ENCODE data around the gene CDA.

CDA gene

DNA sequence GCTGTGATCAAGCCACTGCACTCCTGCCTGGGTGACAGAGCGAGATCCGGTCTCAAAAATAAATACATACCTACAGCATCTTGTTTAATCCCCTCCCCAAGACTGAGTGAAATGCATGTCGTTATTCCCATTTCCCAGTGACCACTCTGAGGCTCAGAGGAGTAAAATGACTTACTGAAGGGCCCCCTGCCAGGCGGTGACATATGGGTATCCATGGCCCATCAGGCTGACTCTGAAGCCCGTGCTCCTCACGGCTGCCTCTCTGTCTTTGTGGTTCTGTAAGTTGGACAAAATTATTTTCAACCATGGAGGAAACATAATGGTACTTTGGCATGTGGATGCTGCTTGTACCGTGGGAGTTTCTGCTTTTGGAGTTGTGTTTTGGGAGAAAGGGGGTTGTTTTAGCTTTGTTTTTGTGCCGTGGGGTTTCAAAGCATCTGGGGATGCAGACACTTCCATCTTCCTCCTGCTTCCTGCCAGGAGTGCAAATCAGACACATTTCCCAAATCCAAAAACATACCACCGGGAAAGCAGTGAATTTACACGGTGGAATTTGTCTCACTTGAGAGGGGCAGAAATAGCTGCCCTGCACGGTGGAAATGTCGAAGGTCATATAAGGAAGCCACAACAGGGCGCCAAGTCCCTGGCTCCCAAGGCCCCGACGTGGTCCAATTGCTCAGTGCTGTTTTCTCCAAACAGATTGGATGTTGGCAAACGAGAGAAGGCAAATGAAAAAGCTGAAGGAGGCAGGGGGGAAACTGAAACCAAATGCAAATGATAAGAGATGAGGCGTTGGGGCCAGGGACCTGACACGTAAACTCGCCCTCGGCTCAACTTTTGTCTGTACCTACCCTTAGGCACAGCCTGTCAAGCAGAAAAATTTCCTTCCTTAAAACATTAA is 27.3 kb downstream of the CDA start:
- no peak for DNase-seq (ENCODE audit: low spot score)

DNA sequence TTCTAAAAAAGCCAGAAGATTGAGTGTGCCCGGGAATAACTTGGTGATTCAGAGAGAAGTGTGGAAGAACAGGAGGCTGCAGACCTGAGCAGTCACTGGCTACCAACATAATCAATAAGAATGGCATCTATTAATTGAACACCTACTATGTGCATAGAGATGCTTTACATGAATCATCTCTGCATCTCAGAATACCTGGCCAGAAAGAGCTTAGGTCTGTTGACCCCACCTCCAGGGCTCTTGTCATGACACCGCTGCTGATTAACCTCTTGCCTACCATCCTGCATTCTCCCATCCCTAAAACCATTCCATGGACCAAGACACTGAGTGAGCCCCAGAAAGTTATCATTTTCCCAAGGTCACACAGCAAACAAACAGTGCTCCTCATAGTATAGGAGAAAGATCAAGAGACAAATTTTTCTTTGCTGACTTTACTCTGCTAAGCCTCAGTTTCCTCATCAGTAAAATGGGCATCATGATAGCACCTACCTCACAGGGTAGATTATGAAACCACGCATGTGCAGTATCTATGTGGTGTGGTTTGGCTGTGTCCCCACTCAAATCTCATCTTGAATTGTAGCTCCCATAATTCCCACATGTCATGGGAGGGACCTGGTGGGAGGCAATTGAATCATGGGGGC is 28.1 kb downstream of the CDA start:
- DNase-seq (ENCODE audit: low spot score): no peak

DNA sequence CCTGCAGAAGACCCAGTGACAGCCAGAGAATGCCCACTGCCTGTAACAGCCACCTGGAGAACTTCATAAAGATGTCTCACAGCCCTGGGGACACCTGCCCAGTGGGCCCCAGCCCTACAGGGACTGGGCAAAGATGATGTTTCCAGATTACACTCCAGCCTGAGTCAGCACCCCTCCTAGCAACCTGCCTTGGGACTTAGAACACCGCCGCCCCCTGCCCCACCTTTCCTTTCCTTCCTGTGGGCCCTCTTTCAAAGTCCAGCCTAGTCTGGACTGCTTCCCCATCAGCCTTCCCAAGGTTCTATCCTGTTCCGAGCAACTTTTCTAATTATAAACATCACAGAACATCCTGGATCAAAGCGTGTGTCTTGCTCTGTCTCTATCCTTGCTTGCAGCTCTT is 29.7 kb downstream of the CDA start:
- DNase-seq (ENCODE audit: low spot score): no peak

DNA sequence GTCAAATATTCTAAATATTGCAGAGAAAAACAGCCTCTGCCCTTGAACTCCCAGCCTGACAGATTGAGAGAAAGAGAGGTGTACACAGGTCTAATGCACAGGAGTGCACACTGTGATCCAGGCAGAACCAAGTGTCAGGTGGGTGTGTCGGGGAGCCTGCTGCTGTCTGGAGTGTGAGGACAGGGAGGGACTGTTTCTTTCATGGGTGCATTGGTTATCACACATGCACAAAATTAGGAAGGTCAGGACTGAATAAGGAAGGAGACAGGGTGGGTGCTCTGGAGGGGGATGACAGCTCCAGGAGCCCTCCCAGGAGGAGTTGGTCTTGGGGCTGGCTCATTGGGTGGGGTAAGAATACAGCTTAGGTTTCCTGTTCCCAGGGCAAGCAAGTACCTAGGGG is 31.1 kb downstream of the CDA start:
- no peak for DNase-seq (ENCODE audit: low spot score)

DNA sequence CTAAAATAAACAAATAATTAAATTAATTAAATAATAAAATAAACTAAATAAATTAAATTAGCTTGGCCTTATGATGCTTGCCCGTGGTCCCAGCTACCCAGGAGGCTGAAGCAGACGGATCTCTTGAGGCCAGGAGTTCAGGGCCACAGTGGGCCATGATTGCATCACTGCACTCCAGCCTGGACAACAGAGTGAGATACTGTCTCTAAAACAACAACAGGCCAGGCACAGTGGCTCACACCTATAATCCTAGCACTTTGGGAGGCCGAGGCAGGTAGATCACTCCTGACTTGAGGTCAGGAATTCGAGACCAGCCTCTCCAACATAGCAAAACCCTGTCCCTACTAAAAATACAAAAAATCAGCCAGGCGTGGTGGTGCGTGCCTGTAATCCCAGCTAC is 32.1 kb downstream of the CDA start:
- no peak for DNase-seq (ENCODE audit: low spot score)

DNA sequence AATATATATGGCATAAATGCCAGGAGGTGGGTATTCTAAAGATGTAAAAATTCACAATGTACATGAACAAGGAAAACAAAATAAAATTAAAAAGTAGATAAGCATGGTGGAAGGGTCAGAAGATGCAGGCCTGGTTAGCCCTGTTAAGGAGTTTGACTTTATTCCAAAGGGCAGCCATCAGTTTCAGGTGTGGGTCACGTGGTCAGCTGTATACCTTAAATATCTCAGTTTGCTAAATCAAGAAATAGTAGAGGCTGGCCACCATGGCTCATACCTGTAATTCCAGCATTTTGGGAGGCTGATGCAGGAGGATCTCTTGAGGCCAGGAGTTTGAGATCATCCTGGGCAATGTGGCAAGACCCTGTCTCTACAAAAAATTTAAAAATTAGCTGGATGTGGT is 35.8 kb downstream of the CDA start:
- no peak for DNase-seq (ENCODE audit: low spot score)

DNA sequence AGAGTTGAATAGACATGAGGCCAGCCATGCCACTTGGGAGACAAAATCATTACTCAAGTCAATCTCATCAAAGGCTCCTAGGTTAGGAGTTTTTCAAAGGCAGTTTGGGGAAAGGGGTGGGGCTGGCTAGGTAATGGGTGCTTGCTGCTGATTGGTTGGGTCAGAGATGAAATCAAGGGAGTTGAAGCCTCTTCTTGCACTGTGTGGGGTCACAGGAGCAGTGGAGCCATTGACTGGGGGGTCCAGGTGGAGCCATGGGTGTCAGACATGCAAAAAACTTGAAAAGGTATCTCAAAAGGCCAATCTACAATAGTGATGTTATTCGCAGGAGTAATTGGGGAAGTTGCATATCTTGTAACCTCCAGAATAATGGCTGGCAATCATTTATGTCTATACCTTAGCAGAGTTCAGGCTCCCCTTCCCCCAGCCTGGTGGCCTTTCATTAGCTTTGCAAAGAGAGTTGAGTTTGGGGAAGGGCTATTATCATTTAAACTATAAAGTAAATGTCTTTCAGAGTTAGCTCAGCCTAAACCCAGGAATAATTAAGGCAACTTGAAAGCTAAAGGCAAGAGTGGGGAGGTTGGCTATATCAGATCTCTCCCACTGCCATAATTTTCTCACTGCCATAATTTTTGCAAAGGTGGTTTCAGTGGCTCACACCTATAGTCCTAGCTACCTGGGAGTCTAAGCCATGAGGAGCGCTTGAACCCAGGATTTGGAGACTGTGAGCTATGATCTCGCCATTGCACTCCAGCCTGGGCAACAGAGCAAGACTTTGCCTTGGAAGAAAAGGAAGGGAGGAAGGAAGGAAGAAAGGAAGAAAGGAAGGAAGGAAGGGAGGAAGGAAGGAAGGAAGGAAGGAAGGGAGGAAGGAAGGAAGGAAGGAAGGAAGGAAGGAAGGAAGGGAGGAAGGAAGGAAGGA is 36.5 kb downstream of the CDA start:
- no peak for DNase-seq (ENCODE audit: low spot score)

DNA sequence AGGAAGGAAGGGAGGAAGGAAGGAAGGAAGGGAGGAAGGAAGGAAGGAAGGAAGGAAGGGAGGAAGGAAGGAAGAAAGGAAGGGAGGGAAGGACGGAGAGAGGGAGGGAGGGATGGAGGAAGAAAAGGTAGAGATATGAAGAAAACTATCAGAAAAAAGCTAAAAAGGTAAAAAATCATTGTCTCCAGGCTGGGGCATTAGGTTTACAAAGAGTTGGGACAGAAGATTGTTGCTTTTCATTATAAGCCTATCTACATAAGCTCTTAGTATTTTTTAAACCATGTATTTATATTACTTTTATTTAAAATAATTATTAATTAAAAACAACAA is 37.2 kb downstream of the CDA start:
- no peak for DNase-seq (ENCODE audit: low spot score)

DNA sequence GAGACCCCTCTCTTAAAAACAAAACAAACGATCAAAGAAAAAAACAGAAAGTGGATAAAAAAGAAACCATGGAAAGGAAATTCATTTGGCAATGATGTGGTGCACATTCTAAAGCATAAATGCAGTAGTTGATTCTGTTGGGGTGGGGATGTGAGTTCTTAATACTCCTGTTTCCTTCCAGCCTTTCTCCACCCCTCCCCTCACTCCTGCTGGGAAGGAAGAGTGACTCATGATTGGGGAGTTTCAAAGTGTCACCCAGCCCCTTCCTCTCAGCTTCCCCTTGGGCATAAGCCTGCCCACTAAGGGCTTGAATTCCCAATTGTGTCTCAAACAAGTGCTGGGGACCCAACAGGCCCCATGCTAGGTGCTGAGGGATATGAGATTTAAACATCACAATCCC is 37.6 kb downstream of the CDA start:
- DNase-seq (ENCODE audit: low spot score): no peak

DNA sequence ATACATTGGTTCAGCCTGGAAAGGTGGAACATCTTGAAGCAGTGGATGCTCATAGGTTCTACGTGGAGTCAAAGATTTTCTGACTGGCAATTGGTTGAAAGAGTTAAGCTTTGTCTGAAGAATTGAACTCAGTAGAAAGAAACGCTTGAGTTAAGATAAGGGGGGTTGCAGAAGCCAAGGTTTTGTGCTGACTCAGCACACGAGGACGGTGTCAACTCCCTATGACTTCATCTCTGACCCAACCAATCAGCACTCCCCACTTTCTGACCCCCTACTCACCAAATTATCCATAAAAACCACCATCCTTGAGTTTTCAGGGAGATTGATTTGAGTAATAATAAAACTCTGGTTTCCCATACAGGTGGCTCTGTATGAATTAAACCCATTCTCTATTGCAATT is 41.8 kb downstream of the CDA start:
- DNase-seq (ENCODE audit: low spot score): no peak

DNA sequence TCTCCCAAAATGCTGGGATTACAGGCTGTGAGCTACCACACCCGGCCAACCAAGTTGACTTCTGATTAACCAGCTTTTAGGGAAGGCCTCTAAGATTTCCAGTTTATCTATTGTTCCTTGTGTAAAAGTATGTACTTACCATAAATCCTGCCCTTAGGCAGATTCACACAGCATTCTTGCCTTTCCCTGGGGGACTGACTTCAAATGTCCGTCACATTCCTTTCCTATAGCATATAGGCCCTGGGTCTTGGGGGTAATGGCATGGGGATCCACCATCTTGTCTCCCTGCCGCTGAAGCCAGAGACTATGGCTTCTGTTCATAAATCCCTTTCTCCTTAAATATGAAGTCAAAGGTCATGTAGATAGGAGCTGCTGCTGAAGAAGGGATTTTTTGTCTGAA is 43.5 kb downstream of the CDA start:
- no peak for DNase-seq (ENCODE audit: low spot score)

DNA sequence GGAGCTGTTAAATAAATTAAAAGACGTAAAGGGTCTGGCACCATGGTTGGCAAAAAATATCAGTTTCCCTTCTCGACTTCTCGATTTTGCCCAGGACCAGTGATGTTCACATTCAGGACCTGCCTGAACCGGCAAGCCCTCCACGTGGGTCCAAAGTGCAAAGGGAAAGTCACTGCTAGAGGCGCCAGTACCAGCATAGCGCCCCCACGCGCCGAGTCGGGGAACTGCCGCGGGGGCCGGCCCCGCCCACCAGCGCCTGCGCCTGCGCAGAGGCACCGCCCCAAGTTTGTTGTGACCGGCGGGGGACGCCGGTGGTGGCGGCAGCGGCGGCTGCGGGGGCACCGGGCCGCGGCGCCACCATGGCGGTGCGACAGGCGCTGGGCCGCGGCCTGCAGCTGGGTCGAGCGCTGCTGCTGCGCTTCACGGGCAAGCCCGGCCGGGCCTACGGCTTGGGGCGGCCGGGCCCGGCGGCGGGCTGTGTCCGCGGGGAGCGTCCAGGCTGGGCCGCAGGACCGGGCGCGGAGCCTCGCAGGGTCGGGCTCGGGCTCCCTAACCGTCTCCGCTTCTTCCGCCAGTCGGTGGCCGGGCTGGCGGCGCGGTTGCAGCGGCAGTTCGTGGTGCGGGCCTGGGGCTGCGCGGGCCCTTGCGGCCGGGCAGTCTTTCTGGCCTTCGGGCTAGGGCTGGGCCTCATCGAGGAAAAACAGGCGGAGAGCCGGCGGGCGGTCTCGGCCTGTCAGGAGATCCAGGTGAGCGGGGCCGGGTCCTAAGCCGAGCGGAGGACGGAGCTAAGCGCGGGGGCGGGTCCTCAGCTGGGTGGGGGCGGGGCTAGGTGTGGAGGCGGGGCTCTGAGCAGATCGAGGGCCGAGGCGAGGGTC is 44.5 kb downstream of the CDA start, which contains the start of gene PINK1:
Gene PINK1, plus strand, starts transcription at position 269 of the 875 bp plus-strand sequence. Its CDS starts 91 bp downstream, at position 360.
- peak; percentile 95 for DNase-seq (ENCODE audit: low spot score)

DNA sequence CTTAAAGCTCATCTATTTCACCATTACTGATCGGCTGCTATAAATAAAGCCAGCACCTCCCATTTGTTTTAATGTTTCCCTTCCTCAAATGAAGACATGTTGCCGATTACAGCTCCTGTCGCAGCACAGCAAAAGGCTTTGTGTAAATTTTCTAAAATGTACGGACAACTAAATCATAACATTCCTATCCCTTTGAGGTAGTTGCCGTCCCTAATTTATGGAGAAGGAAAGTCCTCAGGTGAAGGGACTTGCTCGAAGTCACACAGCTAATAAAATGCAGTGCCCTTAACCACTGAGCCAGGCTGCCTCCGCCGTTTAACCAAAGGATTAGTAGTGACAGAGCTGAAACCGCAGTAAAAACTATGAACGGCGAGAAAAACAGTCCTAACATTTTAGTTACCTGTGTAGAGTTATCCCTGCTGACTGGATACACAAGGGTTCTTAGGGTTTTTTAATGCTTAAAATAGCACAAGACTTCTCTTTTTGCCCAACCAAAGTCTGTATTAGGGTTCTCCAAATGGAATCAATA is 45.2 kb downstream of the CDA start:
- no peak for DNase-seq (ENCODE audit: low spot score)

DNA sequence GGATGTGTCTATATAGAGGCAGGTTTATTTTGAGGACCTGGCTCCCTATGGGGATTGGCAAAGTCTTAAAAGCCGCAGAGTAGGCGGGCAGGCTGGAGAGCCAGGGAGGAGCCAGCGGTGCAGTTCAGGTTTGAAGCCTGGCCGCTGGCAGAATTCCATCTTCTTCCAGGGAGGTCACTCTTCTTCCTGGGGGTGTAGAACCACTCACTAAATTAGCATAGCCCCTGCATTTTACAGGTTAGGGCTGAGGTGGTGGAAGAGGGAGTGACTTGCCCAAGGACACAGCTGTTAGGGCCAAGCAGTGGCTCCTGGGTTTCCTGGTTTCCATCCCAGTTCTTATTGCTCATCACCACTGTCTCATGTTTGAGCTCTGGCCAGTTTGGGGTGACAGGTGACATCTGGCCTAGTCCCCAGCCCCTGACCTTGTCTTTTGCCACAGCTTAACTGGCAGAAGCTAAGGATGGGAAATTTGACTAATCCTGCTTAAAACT is 45.7 kb downstream of the CDA start:
- peak; percentile 46 for DNase-seq (ENCODE audit: low spot score)

DNA sequence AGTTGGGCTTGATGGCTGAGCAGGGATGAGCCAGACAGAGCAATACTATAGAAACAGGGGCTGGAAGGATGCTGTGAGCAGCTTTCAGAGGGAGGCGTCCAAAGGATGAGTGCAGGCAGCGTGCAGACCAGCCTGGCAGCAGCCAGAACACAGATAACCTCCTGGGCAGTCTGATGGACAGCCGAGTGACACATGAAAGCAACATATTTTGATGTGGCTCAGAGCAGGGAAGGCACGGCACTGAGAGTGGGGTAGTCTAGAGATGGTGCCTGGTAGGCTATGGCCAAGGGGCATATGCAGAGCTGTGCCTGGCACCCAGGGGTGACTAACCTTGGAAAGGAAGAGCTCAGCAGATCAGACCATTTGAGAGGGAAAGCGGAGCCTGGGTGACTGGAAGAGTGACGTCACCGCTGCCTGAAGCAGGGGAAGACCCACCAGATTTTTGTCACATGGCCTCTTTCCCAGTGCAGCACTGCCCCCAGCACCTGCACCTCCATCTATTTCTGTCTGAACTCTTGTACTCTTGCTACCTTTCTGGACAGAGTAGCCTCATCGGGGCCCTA is 48.0 kb downstream of the CDA start:
- no peak for DNase-seq (ENCODE audit: low spot score)

DNA sequence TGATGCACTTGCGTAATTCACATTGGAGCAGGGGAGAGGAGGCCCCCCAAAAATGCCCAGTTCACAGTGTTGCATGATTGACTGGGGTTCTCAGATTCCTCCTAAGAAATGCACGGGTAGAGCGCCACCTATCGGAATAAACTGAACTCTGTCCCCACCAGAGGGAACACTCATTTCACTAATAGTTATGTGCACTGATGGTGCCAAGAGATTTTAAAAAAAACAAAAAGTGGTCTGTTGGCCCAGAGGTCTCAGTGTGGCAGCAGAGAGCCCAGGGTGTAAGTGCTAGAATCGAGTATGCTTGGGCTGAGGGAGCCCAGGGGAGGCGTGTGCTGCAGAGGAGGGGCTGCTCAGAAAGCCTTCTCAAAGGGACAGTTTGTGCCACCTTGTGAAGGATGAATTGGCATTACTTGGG is 51.3 kb downstream of the CDA start:
- DNase-seq (ENCODE audit: low spot score): peak; percentile 70

DNA sequence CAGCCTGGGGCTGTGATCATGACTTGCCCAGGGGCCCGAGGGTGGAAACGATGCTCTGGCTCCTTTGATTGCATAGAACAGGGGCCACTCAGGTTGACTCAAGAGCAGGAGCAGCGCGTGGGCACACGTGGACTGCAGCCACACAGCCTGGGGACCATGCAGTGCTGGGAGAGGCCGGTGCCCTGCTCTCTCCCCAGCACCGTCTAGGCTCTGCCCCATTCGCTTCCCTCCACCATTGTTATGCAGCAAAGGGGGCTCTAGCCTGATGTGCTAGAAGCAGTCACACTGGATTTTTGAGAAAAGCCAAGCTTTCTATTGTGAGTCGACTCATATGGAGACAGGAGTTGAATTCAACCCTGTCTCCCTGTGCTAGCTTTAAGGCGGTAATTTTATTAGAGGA is 53.1 kb downstream of the CDA start:
- DNase-seq (ENCODE audit: low spot score): no peak

DNA sequence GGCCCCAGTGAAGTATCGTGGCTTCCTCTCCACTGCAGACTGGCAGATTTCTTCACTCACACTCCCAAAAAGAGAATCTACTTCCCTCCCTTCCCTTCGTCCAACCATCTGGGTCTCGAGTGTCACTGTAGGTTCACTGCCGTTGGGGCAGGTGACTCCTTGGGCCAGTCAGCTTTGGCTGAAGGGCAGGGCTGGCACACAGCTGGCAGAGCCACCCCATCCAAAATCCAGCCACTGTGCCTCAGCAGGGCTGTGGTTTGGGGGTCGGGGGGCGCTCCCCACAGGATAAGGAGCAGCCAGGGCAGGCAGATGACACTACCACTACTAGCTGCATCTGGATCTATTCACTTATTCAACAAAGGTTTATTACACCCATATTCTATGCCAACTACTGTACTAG is 54.2 kb downstream of the CDA start:
- no peak for DNase-seq (ENCODE audit: low spot score)

DNA sequence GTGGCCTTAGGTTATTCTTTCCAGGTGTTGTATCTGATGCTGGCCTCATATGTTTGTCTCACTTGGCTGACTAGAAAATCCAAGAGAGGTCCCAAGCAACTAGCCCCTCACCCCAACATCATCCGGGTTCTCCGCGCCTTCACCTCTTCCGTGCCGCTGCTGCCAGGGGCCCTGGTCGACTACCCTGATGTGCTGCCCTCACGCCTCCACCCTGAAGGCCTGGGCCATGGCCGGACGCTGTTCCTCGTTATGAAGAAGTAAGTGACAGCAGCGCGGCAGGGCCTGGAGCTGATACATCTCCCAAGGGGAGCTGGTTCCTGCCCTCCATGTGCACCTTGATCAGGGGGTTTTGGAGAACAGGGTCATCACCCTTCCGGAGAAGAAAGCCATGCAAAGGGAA is 55.5 kb downstream of the CDA start:
- DNase-seq (ENCODE audit: low spot score): no peak

DNA sequence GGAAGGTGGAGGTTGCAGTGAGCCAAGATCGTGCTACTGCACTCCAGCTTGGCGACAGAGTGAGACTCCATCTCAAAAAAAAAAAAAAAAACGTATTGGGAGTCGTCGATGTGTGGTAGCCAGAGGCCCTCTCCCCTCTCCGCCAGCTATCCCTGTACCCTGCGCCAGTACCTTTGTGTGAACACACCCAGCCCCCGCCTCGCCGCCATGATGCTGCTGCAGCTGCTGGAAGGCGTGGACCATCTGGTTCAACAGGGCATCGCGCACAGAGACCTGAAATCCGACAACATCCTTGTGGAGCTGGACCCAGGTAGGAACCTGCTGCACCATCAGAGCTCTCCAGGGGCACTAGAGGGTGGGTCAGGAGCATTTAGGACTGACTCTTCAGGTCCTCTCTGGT is 56.5 kb downstream of the CDA start:
- no peak for DNase-seq (ENCODE audit: low spot score)

DNA sequence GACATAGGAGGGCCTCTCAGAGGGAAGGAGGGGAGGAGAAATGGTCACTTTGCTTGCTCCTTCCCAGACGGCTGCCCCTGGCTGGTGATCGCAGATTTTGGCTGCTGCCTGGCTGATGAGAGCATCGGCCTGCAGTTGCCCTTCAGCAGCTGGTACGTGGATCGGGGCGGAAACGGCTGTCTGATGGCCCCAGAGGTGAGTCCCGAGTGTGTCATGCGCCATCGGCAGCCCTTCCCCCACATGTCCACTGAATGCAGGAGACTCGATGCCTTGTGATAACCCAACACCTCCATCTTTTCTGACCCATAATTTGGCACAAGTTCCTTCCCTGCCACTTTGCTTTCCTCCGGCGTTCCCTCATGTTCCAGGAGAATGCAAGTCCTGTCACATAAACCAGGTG is 59.5 kb downstream of the CDA start:
- DNase-seq (ENCODE audit: low spot score): no peak
